Right lobe of liver (tissue), 6 donors: Measurements from ENCODE around the gene FLYWCH1. TPM values are rescaled to one million over a fixed set of nuclear protein-coding genes. Genes with fewer than 3 reads are reported as not detected.

ENCODE experiments used
- ATAC-seq, 4 donors: fragments of 200-7000 bp; cut with Tn5 transposase; one replicate each; pipeline ENCODE4 v1.9.1; 2020; ENCODE audit warnings: mild to moderate bottlenecking in 4 of 4, moderate library complexity in 4 of 4
- DNase-seq, 3 donors: peaks; one replicate each; pipeline ENCODE4 v3.0.0-alpha.2; 2020
- H3K27ac ChIP-seq, 3 donors: fragments of 200-600 bp; one replicate each; pipeline ENCODE4 v1.8.0; 2022
- H3K27me3 ChIP-seq, 2 donors: fragments of 200-600 bp; one replicate each; pipeline ENCODE4 v1.8.0; 2022
- H3K36me3 ChIP-seq, 4 donors: fragments of 200-600 bp; sonication (generic) in 1 of 4; one replicate each; pipeline versions ENCODE4 v1.5.1 to v1.8.0; 2017 to 2022; ENCODE audit warnings: control low read depth in 1 of 4
- H3K4me1 ChIP-seq, 4 donors: fragments of 200-600 bp; sonication (generic) in 1 of 4; one replicate each; pipeline versions ENCODE4 v1.5.1 to v1.8.0; 2017 to 2022; ENCODE audit warnings: control low read depth in 1 of 4
- H3K4me3 ChIP-seq, 3 donors: fragments of 200-600 bp; one replicate each; pipeline ENCODE4 v1.8.0; 2022
- H3K9me3 ChIP-seq, 4 donors: fragments of 200-600 bp; sonication (generic) in 1 of 4; one replicate each; pipeline versions ENCODE4 v1.5.1 to v1.8.0; 2017 to 2022; ENCODE audit warnings: control low read depth in 1 of 4
- POLR2A ChIP-seq: fragments of 450-650 bp; IDR thresholded peaks from one replicate; pipeline ENCODE4 v1.6.1; 2017; ENCODE audit warnings: antibody characterized with exemption, mild to moderate bottlenecking
- WGBS: methylation state at CpG from one replicate; pipeline ENCODE4 v1.1.6; 2018; ENCODE audit warnings: low coverage, low lambda C conversion rate; ENCODE audit not compliant: insufficient coverage; ENCODE audit errors: missing lambda C conversion rate; 5-methylcytosine and 5-hydroxymethylcytosine counted together
- intact Hi-C, 2 donors: fragments of 100-400 bp; cut with DNase I; formaldehyde crosslinking; loops; one replicate each; pipeline versions ENCODE4 v1.11.2 to v1.14.1; 2022
- total RNA-seq, 6 experiments: library from RNA; depleted of rRNA in 2 of 6; stranded (reverse); fragments of >200 nt in 2 of 6; fragmentation: NEBNext Ultra II Directional in 3 of 6; extraction: Animal tissue kit (Norgen Biotek cat#: 25700) in 3 of 6; gene quantifications; one replicate each; pipeline versions ENCODE4 v1.1.0 to v1.2.4, GENCODE V29; 2016 to 2023
- TF ChIP-seq, protein P1 (sequence below), 4 donors: fragments of 200-600 bp in 3 of 4; fragments of 450-650 bp in 1 of 4; IDR thresholded peaks; one replicate each; pipeline versions ENCODE4 v1.5.1 to v1.8.0; 2016 to 2022; ENCODE audit warnings: antibody characterized with exemption in 4 of 4, mild to moderate bottlenecking in 2 of 4
- donor health status: DM: no; HTN: yes; CAD: no.
- donor health status: DM: no; HTN: no; CAD: no.
- donor health status: DM: no; HTN: no; CAD: no.
- donor health status: DM: no; HTN: yes; CAD: no.
- donor health status: DM: no; HTN: yes; CAD: no.

FLYWCH1 gene
- total RNA-seq, 6 experiments from 2014 or later, result 9.3 to 19.8 (median 15.1) TPM

DNA sequence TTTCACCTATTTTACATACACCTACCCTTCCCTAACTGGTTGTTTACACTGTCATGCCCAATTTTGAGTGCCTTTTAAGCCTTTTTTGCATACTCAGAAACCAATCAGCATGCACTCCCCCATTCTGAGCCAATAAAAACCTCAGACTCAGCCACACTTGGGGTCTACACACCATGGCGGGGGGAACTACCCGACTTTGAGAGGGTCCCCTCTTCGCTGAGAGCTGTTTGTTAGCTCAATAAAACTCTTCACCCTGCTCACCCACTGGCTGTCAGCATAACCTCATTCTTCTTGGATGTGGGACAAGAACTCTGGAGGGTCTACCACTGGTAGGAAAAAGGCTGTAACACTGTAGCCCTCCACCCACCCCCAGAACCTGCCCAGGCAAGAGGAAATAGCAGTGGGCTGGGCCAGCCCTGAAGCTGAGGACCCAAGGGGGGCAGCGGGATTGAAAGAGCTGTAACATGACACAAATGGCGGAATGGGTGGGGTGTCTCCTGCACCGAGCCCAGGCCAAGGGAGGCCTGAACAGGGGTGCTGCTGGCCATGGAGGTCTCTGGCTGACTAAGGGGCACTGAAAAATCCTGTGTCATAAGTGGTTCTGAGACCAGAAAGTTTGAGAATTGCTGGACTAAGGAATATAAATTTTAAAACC lies 31.8 kb upstream of the FLYWCH1 start:
- no peak overlapping the region for H3K4me3 ChIP-seq
- H3K4me1 ChIP-seq, result no peaks in the 10 kb centered on the region
- TF ChIP-seq, protein P1, sequence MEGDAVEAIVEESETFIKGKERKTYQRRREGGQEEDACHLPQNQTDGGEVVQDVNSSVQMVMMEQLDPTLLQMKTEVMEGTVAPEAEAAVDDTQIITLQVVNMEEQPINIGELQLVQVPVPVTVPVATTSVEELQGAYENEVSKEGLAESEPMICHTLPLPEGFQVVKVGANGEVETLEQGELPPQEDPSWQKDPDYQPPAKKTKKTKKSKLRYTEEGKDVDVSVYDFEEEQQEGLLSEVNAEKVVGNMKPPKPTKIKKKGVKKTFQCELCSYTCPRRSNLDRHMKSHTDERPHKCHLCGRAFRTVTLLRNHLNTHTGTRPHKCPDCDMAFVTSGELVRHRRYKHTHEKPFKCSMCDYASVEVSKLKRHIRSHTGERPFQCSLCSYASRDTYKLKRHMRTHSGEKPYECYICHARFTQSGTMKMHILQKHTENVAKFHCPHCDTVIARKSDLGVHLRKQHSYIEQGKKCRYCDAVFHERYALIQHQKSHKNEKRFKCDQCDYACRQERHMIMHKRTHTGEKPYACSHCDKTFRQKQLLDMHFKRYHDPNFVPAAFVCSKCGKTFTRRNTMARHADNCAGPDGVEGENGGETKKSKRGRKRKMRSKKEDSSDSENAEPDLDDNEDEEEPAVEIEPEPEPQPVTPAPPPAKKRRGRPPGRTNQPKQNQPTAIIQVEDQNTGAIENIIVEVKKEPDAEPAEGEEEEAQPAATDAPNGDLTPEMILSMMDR (IDR thresholded peaks at IDR 0.05), result no peak
- TF ChIP-seq POLR2A, result no peak
- H3K27me3 ChIP-seq, result no peaks in the 10 kb centered on the region
- no peak overlapping the region for H3K27ac ChIP-seq
- no peak for ATAC-seq
- intact Hi-C loops, result loop anchor here in 1 of 2 donors (5.0 kb wide), 1 partner anchor 32 kb away; the partner anchor contains the start of gene FLYWCH1
- H3K36me3 ChIP-seq, result no peaks in the 10 kb centered on the region
- no peaks in the 10 kb centered on the region for H3K9me3 ChIP-seq
- WGBS, result 87% methylated on average over 4 of the region's 6 CpGs
- DNase-seq, result no peak

DNA sequence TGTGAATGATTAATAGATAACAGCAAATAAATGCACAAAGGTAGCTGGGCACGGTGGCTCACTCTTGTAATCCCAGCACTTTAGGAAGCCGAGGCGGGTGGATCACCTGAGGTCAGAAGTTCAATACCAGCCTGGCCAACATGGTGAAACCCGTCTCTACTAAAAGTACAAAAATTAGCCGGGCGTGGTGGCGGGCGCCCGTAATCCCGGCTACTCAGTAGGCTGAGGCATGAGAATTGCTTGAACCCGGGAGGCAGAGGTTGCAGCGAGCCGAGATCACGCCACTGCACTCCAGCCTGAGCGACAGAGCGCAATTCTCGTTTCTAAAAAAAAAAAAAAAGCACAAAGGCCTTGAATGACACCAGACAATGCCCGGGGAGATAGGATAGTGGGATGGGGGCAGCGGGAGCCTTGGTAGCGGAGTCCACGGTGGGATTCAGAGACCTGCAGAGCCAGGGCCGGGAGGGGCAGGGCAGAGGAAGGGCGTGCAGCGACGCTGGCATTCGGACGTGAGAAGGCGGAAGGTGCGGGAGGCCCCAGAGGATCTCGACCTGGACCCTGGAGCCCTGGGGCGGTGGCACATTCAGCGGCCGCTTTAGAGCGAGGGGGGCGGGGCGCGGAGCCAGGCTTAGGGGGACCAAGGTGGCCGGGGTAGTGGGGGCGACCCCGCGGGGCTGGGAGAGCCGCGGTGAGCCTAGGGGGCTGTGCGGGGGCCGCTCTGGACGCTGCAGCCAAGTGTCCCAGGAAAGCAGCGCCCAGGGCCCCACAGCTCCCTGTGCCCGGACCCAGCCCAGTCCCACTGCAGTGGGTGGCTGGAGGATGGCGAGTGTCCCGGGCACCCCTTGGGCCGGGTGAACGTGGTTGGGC lies 29.7 kb upstream of the FLYWCH1 start:
- no peaks in the 10 kb centered on the region for H3K9me3 ChIP-seq
- intact Hi-C loops, result no loop called here
- ATAC-seq (peak; percentile 4 to 18 (median 6)), DNase-seq (peak in 2 of 3 donors; percentile 44 to 73)
- H3K27me3 ChIP-seq, result no peaks in the 10 kb centered on the region
- no peaks in the 10 kb centered on the region for H3K4me1 ChIP-seq
- no peaks in the 10 kb centered on the region for H3K36me3 ChIP-seq
- H3K27ac ChIP-seq, result peak overlapping the region; percentile 36 to 76 (median 62)
- WGBS, result 6% methylated on average over 22 of the region's 52 CpGs
- TF ChIP-seq, protein P1 (IDR thresholded peaks at IDR 0.05), result no peak
- no peak for TF ChIP-seq POLR2A
- peak overlapping the region; percentile 65 to 78 (median 75) for H3K4me3 ChIP-seq

DNA sequence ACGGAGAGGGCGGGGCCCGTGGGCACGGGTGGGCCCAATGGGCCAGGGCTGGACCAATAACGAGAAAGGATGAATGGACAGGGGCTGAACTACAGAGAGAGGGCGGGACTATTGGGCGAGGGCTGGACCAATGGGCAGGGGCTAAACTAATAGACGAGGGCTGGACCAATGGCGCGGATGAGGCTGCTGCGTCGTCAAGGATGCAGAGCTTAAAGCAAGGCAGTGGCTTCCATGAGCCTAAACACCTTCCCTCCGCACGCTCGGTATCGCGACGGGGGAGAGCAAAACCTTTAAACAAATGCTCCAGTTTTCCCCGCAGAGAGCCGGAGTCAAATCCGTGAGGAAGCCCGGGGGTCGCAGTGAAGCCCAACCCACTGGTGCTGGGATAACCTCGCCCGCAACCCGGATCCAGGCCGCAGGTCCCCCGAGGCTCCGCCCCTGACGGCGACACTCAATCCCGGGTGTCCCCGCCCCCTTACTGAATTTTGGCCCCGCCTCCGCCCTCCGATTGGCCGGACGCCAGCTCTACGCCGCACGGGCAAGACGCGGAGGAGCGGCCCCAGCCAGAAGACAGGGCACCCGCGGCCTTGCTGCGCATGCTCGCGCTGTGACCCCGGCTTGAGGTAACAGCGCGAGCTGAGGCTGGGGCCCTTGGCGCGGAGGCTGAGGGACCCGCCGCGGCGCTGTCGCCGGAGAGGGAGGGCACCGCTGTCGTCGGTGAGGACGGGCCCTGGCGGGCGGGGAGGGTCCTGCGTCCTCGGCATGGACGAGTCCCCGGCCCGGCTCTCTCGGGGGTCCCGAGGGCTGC lies 28.9 kb upstream of the FLYWCH1 start, which contains the start of gene FLYWCH2:
Gene FLYWCH2 (plus strand): TSS at position 566 of the 808 bp plus-strand sequence. CDS start 13,235 bp downstream, outside the sequence.
- 0% methylated on average over 21 of the region's 73 CpGs for WGBS
- Histone ChIP-seq H3K9me3 (no peaks in the 10 kb centered on the region), H3K27me3 (no peaks in the 10 kb centered on the region), H3K36me3 (no peaks in the 10 kb centered on the region), H3K27ac (peak within 1 kb of the TSS; percentile 71 to 77 (median 76)), H3K4me1 (no peaks in the 10 kb centered on the region), H3K4me3 (peak within 1 kb of the TSS; percentile 65 to 78 (median 75))
- ATAC-seq (peak; percentile 93 to 96 (median 94)), DNase-seq (peak; percentile 97 to 98 (median 97))
- TF ChIP-seq, protein P1 (IDR thresholded peaks at IDR 0.05), result peak in 1 of 4 donors; percentile 23
- TF ChIP-seq POLR2A, result no peak
- intact Hi-C loops, result no loop called here

DNA sequence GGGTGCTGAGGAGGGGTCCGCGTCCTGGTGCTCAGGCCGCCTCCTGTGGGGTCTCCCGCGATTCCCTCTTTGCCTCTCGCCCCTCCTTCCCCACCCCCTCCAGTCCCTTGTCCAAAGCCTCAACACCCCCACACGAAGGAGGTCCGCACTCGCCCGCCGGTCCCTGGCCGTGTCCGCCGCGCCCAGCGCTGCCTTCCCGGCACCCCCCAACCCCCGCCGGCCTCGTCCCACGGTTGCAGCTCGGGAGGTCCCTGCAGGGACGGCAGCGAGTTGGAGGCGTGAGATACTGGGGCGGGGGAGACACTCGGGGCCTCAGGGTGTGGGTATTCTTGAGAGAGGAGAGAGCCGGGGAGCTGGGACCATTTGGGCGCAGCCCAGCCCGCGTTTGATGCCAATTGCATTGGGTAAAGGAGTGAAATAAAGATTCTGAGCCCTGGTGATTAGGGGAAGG lies 28.2 kb upstream of the FLYWCH1 start:
- DNase-seq (peak in 1 of 3 donors; percentile 65), ATAC-seq (peak in 3 of 4 donors; percentile 3 to 5 (median 4))
- H3K4me3 ChIP-seq, result peak overlapping the region; percentile 65 to 78 (median 75)
- no peaks in the 10 kb centered on the region for H3K4me1 ChIP-seq
- H3K27me3 ChIP-seq, result no peaks in the 10 kb centered on the region
- peak overlapping the region; percentile 71 to 77 (median 76) for H3K27ac ChIP-seq
- WGBS, result 3% methylated on average over 22 of the region's 31 CpGs
- no peak for TF ChIP-seq POLR2A
- TF ChIP-seq, protein P1 (IDR thresholded peaks at IDR 0.05), result no peak
- intact Hi-C loops, result no loop called here
- no peaks in the 10 kb centered on the region for H3K9me3 ChIP-seq
- H3K36me3 ChIP-seq, result no peaks in the 10 kb centered on the region
